HepG2 (cell line): Measurements from ENCODE around the gene SH3GL1. TPM values are rescaled to one million over a fixed set of nuclear protein-coding genes. Genes with fewer than 3 reads are reported as not detected.

Source experiments
- CAMTA2 ChIP-seq: sonication (generic); formaldehyde crosslinking; IDR thresholded peaks from 2 replicates; pipeline ENCODE4 v1.4.0; 2020; ENCODE audit warnings: mild to moderate bottlenecking, missing genetic modification reagents, borderline replicate concordance
- FLYWCH1 ChIP-seq: sonication (generic); formaldehyde crosslinking; IDR thresholded peaks from 2 replicates; pipeline ENCODE4 v1.8.1; 2023; ENCODE audit warnings: mild to moderate bottlenecking, missing genetic modification reagents
- GPN1 ChIP-seq: sonication (generic); formaldehyde crosslinking; IDR thresholded peaks from 2 replicates; pipeline ENCODE4 v1.5.1; 2020; ENCODE audit warnings: missing genetic modification reagents, borderline replicate concordance
- GZF1 ChIP-seq: sonication (generic); formaldehyde crosslinking; IDR thresholded peaks from 2 replicates; pipeline ENCODE4 v1.5.1; 2020; ENCODE audit warnings: mild to moderate bottlenecking, missing genetic modification reagents
- HIVEP1 ChIP-seq: sonication (generic); formaldehyde crosslinking; IDR thresholded peaks from 2 replicates; pipeline ENCODE4 v1.4.0; 2020; ENCODE audit warnings: mild to moderate bottlenecking, missing genetic modification reagents
- HNF1A ChIP-seq, 2 experiments: sonication (generic) in 1 of 2; formaldehyde crosslinking in 1 of 2; IDR thresholded peaks; 2 replicates each; pipeline versions ENCODE4 v1.4.0 to v1.6.1; 2016 to 2020; ENCODE audit warnings: borderline replicate concordance in 1 of 2, low read depth in 1 of 2, mild to moderate bottlenecking in 1 of 2, missing genetic modification reagents in 1 of 2
- IKZF1 ChIP-seq: fragments of 450-650 bp; IDR thresholded peaks from 2 replicates; pipeline ENCODE4 v1.7.1; 2016
- NCOA2 ChIP-seq: sonication (generic); formaldehyde crosslinking; IDR thresholded peaks from 2 replicates; pipeline ENCODE4 v1.8.0; 2022; ENCODE audit warnings: inconsistent platforms
- NR3C1 ChIP-seq: sonication (generic); formaldehyde crosslinking; IDR thresholded peaks from 2 replicates; pipeline ENCODE4 v1.4.0; 2020; ENCODE audit warnings: missing genetic modification reagents
- YY1 ChIP-seq: IDR thresholded peaks from 2 replicates; pipeline ENCODE4 v1.6.1; 2011; ENCODE audit warnings: low read length, low read depth, moderate library complexity, mild to moderate bottlenecking; ENCODE audit not compliant: insufficient read depth, insufficient replicate concordance
- ZNF253 ChIP-seq: sonication (generic); formaldehyde crosslinking; IDR thresholded peaks from 2 replicates; pipeline ENCODE4 v1.8.0; 2022; ENCODE audit warnings: mild to moderate bottlenecking, missing genetic modification reagents, borderline replicate concordance
- ZNF292 ChIP-seq: sonication (generic); formaldehyde crosslinking; IDR thresholded peaks from 2 replicates; pipeline ENCODE4 v1.8.1; 2022; ENCODE audit warnings: mild to moderate bottlenecking, low read depth, missing genetic modification reagents, borderline replicate concordance
- ZNF44 ChIP-seq: sonication (generic); formaldehyde crosslinking; IDR thresholded peaks from 2 replicates; pipeline ENCODE4 v1.5.1; 2020; ENCODE audit warnings: mild to moderate bottlenecking, missing genetic modification reagents
- ZNF503 ChIP-seq: sonication (generic); formaldehyde crosslinking; IDR thresholded peaks from 2 replicates; pipeline ENCODE4 v1.4.0; 2020; ENCODE audit warnings: missing genetic modification reagents
- polyA plus RNA-seq, 8 experiments: library from polyadenylated mRNA; depleted of rRNA in 3 of 8; stranded (reverse) in 7 of 8; unstranded in 1 of 8; fragments of >200 nt; fragmentation: Illumina TruSeq in 4 of 8; extraction: Trizol in 4 of 8; gene quantifications; 2 replicates each; pipeline versions ENCODE4 v1.2.1 to v1.2.3, GENCODE V29; 2011 to 2016; ENCODE audit warnings: low read depth in 4 of 8, missing spikeins in 1 of 8, mixed read lengths in 1 of 8; ENCODE audit not compliant: insufficient read depth in 1 of 8
- total RNA-seq, 5 experiments: library from RNA; depleted of rRNA; stranded (reverse); fragments of >200 nt; fragmentation: Illumina TruSeq; extraction: Trizol; gene quantifications; 2 replicates each; pipeline ENCODE4 v1.2.3, GENCODE V29; 2016; ENCODE audit warnings: low read depth in 1 of 5

The SH3GL1 gene
- total and polyA plus RNA-seq, 2 of the 13 experiments (the other 11 are each of a cell fraction or from before 2014, with no cell fraction given) = 33.0 to 45.1 TPM

GRCh38 chr19:4446704-4447200 is 46.4 kb upstream of the SH3GL1 start (continued):
- TF ChIP-seq ZNF44 (no peak), HIVEP1 (CRISPR knock-in tag) (no peak), GZF1 (CRISPR knock-in tag) (no peak), NR3C1 (CRISPR knock-in tag) (no peak), ZNF503 (CRISPR knock-in tag) (no peak), NCOA2 (CRISPR knock-in tag) (no peak), HNF1A (IDR thresholded peaks at IDR 0.05; ENCODE audit: low read depth) (no peak), HNF1A (CRISPR knock-in tag; IDR thresholded peaks at IDR 0.05; ENCODE audit: borderline replicate concordance) (no peak), FLYWCH1 (no peak), CAMTA2 (no peak), ZNF292 (CRISPR knock-in tag) (no peak), YY1 (no peak), ZNF253 (CRISPR knock-in tag) (no peak), GPN1 (CRISPR knock-in tag) (no peak), IKZF1 (no peak)
